H1 (cell line): ENCODE results near the gene RCAN2. TPM values are rescaled to one million over a fixed set of nuclear protein-coding genes. Genes with fewer than 3 reads are reported as not detected.

Experiments
- ASH2L ChIP-seq: fragments of 200-600, 300-600 bp; sonication (generic); IDR thresholded peaks from one replicate; pipeline ENCODE4 v1.7.1; 2017; ENCODE audit warnings: low read length
- ATF3 ChIP-seq: IDR thresholded peaks from 2 replicates; pipeline ENCODE4 v1.6.1; 2011; ENCODE audit warnings: low read depth, mild to moderate bottlenecking, low read length; ENCODE audit not compliant: insufficient read depth
- BACH1 ChIP-seq: IDR thresholded peaks from 2 replicates; pipeline ENCODE4 v1.6.1; 2012; ENCODE audit warnings: low read length, improper control_type of control experiment
- CBX8 ChIP-seq: fragments of 300-800, 300-1000 bp; sonication (generic); IDR thresholded peaks from 2 replicates; pipeline ENCODE4 v1.7.1; 2016; ENCODE audit warnings: low read depth, low read length, borderline replicate concordance
- GABPA ChIP-seq: IDR thresholded peaks from 2 replicates; pipeline ENCODE4 v1.6.1; 2011; ENCODE audit warnings: mild to moderate bottlenecking, low read length, moderate library complexity, borderline replicate concordance; ENCODE audit not compliant: insufficient read depth
- HDAC2 ChIP-seq, 2 experiments: fragments of 300-600 bp in 1 of 2; sonication (generic) in 1 of 2; IDR thresholded peaks; 2 replicates each; pipeline ENCODE4 v1.6.1; 2011 to 2012; ENCODE audit warnings: low read depth in 2 of 2, low read length in 2 of 2, mild to moderate bottlenecking in 2 of 2, moderate library complexity in 2 of 2, borderline replicate concordance in 1 of 2, inconsistent platforms in 1 of 2
- JUND ChIP-seq: IDR thresholded peaks from 2 replicates; pipeline ENCODE4 v1.6.1; 2011; ENCODE audit warnings: mild to moderate bottlenecking, improper control_type of control experiment, low read length
- PHF8 ChIP-seq: fragments of 200-600 bp; sonication (generic); conservative IDR thresholded peaks from 2 replicates; pipeline ENCODE4 v1.7.1; 2012; ENCODE audit warnings: low read depth, mild to moderate bottlenecking, inconsistent platforms, low read length, moderate library complexity
- POLR2A ChIP-seq, 2 experiments: IDR thresholded peaks; 1 replicate in 1 of 2; 2 replicates in 1 of 2; pipeline ENCODE4 v1.6.1; 2011; ENCODE audit warnings: low read depth in 2 of 2, low read length in 2 of 2, mild to moderate bottlenecking in 2 of 2; ENCODE audit errors: control extremely low read depth in 1 of 2
- RBBP5 ChIP-seq: IDR thresholded peaks from 2 replicates; pipeline ENCODE4 v1.7.1; 2012; ENCODE audit warnings: low read depth, mild to moderate bottlenecking, inconsistent platforms, low read length, moderate library complexity, borderline replicate concordance
- RFX5 ChIP-seq: IDR thresholded peaks from 2 replicates; pipeline ENCODE4 v1.6.1; 2011; ENCODE audit warnings: low read depth, low read length, improper control_type of control experiment, borderline replicate concordance
- SP2 ChIP-seq: IDR thresholded peaks from 2 replicates; pipeline ENCODE4 v1.6.1; 2012; ENCODE audit warnings: mild to moderate bottlenecking, low read length, inconsistent platforms
- SRF ChIP-seq: IDR thresholded peaks from 2 replicates; pipeline ENCODE4 v1.6.1; 2011; ENCODE audit warnings: mild to moderate bottlenecking, low read depth, low read length, moderate library complexity
- TBP ChIP-seq: IDR thresholded peaks from 2 replicates; pipeline ENCODE4 v1.6.1; 2011; ENCODE audit warnings: low read depth, low read length, improper control_type of control experiment
- USF2 ChIP-seq: IDR thresholded peaks from 2 replicates; pipeline ENCODE4 v1.6.1; 2011; ENCODE audit warnings: low read length, improper control_type of control experiment
- YY1 ChIP-seq: IDR thresholded peaks from 2 replicates; pipeline ENCODE4 v1.6.1; 2011; ENCODE audit warnings: low read depth, mild to moderate bottlenecking, low read length
- polyA plus RNA-seq, 7 experiments: library from polyadenylated mRNA; depleted of rRNA in 3 of 7; stranded (reverse) in 5 of 7; unstranded in 2 of 7; fragments of >200 nt in 5 of 7; fragments of 200-250 nt in 2 of 7; gene quantifications; 1 replicate in 5 of 7; 2 replicates in 1 of 7; 4 replicates in 1 of 7; pipeline versions ENCODE4 v1.2.1 to v1.2.3, GENCODE V29; 2011 to 2013; ENCODE audit warnings: missing spikeins in 2 of 7, mixed read lengths in 2 of 7
- total RNA-seq: library from RNA; stranded (reverse); fragmentation: NEBNext Ultra II Directional; extraction: Animal tissue kit (Norgen Biotek cat#: 25700); gene quantifications from 2 replicates; pipeline ENCODE4 v1.2.1, GENCODE V29; 2021
- TF ChIP-seq, protein P1 (sequence below), 3 experiments: IDR thresholded peaks; 1 replicate in 2 of 3; 2 replicates in 1 of 3; pipeline versions ENCODE4 v1.5.1 to v1.6.1; 2011; ENCODE audit warnings: low read length in 3 of 3, mild to moderate bottlenecking in 3 of 3, inconsistent platforms in 2 of 3, low read depth in 1 of 3, moderate library complexity in 1 of 3; ENCODE audit not compliant: insufficient read depth in 1 of 3; ENCODE audit errors: control extremely low read depth in 1 of 3
- TF ChIP-seq, protein P2 (sequence below): IDR thresholded peaks from 2 replicates; pipeline ENCODE4 v1.6.1; 2012; ENCODE audit warnings: inconsistent platforms

The RCAN2 gene
- total and polyA plus RNA-seq, 2 of the 8 experiments (the other 6 are each of a cell fraction or from before 2014, with no cell fraction given) = 5.0 to 8.5 TPM

DNA sequence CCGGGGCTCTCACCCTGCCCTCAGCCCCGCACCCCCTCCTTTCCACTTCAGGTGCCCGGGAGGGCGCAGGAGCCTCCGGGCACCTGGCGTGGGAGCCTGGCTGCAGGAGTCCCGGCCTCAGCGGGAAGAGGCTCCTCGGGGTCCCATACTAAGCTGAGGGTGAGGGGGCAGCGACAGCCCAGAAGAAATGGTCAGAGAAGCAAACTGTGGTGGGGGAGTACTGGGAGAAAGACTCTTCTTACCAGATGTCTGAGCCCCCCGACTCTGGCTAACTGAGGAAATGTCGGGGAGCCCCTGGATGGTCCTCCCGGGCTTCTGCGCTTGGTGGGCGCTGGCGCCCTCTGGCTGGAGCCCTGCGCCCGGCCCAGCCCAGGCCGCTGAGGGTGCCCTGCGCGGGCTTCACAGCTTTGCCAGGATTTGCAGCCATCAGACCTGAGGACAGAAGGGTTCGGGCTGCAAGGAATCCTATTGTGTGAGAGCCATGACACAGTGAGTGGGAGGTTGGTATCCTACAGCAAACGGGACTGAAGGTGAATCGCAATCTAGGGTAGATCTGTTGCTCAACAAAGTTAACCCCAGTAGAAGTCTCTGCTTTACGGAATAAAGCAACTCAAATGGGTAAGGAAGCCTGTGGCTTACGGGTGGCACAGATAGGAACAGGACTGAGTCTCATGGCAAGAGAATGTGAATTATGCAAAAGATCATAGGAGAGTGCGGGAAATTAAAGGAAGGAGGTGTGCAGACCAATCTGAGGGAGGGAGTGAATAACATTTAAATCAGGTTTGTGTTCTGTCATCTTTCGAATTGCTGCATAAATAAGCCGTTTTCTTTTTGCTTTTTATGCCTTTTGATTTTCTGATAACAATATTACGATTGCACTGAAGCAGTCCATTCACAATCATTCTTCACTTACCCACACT is 639 bp upstream of the RCAN2 start (continued):
- TF ChIP-seq SRF (no peak), RFX5 (no peak), SP2 (no peak), PHF8 (0 out of 2 replicates have a peak, but pooled peaks have one; percentile 31), GABPA (no peak), HDAC2 (IDR thresholded peaks at IDR 0.05; ENCODE audit: borderline replicate concordance in 1 of 2, low read depth in 2 of 2, low read length in 2 of 2) (0 out of 4 replicates have a peak, but pooled peaks of 1 of the 2 experiments have one; percentile 10), CBX8 (no peak), POLR2A (IDR thresholded peaks at IDR 0.05; ENCODE audit: control extremely low read depth in 1 of 2, low read depth in 2 of 2, low read length in 2 of 2) (no peak; a peak in 1 of 3 replicates), TBP (0 out of 2 replicates have a peak, but pooled peaks have one; percentile 27), ATF3 (no peak), BACH1 (no peak), RBBP5 (peak; percentile 32; the same call in 1 of the 2 replicates), JUND (no peak), USF2 (no peak), YY1 (peak; percentile 59; the same call in 1 of the 2 replicates), ASH2L (peak; percentile 60)
- TF ChIP-seq, protein P1, sequence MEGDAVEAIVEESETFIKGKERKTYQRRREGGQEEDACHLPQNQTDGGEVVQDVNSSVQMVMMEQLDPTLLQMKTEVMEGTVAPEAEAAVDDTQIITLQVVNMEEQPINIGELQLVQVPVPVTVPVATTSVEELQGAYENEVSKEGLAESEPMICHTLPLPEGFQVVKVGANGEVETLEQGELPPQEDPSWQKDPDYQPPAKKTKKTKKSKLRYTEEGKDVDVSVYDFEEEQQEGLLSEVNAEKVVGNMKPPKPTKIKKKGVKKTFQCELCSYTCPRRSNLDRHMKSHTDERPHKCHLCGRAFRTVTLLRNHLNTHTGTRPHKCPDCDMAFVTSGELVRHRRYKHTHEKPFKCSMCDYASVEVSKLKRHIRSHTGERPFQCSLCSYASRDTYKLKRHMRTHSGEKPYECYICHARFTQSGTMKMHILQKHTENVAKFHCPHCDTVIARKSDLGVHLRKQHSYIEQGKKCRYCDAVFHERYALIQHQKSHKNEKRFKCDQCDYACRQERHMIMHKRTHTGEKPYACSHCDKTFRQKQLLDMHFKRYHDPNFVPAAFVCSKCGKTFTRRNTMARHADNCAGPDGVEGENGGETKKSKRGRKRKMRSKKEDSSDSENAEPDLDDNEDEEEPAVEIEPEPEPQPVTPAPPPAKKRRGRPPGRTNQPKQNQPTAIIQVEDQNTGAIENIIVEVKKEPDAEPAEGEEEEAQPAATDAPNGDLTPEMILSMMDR (IDR thresholded peaks at IDR 0.05; ENCODE audit: control extremely low read depth in 1 of 3, insufficient read depth in 1 of 3, low read depth in 1 of 3, low read length in 3 of 3) = peak; percentile 50 to 66 (median 62)
- TF ChIP-seq, protein P2, sequence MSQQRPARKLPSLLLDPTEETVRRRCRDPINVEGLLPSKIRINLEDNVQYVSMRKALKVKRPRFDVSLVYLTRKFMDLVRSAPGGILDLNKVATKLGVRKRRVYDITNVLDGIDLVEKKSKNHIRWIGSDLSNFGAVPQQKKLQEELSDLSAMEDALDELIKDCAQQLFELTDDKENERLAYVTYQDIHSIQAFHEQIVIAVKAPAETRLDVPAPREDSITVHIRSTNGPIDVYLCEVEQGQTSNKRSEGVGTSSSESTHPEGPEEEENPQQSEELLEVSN = no peak
